ENCODE data around the gene PARP4.
"Not testable (repeated sequence)": the region's sequence is repeated elsewhere in the genome, so short reads cannot be mapped to it uniquely, and the experiment has no call there.

DNA sequence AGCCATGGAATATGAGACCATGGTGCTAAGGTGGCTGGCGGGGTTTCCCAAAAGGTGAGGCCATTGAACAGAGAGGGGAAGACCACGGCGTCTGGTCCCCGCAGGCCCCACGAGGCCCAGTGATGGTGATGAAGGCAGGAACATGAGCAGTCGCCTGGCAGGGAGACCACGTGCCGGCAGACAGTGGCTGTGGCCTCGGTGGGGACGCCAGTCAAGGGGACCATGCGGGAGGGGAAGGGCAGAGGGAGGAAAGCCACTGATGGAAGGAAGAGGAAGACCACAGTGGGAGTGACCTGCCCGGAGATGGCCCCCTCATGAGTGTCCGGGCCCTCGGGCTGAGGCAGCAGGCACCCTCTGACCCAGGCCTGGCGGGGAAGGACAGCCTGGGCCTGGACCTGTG, 127.6 kb downstream of the PARP4 start:
- not testable (repeated sequence) for TF ChIP-seq RAD21 (IDR thresholded peaks at IDR 0.05; ENCODE audit: low read depth); POLR2A (IDR thresholded peaks at IDR 0.05; ENCODE audit: borderline replicate concordance, extremely low read depth, insufficient read depth, insufficient read length); EGR1 (IDR thresholded peaks at IDR 0.05; ENCODE audit: low read depth)
- TF ChIP-seq, protein P1, sequence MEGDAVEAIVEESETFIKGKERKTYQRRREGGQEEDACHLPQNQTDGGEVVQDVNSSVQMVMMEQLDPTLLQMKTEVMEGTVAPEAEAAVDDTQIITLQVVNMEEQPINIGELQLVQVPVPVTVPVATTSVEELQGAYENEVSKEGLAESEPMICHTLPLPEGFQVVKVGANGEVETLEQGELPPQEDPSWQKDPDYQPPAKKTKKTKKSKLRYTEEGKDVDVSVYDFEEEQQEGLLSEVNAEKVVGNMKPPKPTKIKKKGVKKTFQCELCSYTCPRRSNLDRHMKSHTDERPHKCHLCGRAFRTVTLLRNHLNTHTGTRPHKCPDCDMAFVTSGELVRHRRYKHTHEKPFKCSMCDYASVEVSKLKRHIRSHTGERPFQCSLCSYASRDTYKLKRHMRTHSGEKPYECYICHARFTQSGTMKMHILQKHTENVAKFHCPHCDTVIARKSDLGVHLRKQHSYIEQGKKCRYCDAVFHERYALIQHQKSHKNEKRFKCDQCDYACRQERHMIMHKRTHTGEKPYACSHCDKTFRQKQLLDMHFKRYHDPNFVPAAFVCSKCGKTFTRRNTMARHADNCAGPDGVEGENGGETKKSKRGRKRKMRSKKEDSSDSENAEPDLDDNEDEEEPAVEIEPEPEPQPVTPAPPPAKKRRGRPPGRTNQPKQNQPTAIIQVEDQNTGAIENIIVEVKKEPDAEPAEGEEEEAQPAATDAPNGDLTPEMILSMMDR (IDR thresholded peaks at IDR 0.05 in 2 of 3, conservative IDR thresholded peaks at IDR 0.05 in 1 of 3; ENCODE audit: borderline replicate concordance in 1 of 3, insufficient read depth in 1 of 3, low read depth in 2 of 3, low read length in 2 of 3), result not testable (repeated sequence)
- TF ChIP-seq, protein P2, sequence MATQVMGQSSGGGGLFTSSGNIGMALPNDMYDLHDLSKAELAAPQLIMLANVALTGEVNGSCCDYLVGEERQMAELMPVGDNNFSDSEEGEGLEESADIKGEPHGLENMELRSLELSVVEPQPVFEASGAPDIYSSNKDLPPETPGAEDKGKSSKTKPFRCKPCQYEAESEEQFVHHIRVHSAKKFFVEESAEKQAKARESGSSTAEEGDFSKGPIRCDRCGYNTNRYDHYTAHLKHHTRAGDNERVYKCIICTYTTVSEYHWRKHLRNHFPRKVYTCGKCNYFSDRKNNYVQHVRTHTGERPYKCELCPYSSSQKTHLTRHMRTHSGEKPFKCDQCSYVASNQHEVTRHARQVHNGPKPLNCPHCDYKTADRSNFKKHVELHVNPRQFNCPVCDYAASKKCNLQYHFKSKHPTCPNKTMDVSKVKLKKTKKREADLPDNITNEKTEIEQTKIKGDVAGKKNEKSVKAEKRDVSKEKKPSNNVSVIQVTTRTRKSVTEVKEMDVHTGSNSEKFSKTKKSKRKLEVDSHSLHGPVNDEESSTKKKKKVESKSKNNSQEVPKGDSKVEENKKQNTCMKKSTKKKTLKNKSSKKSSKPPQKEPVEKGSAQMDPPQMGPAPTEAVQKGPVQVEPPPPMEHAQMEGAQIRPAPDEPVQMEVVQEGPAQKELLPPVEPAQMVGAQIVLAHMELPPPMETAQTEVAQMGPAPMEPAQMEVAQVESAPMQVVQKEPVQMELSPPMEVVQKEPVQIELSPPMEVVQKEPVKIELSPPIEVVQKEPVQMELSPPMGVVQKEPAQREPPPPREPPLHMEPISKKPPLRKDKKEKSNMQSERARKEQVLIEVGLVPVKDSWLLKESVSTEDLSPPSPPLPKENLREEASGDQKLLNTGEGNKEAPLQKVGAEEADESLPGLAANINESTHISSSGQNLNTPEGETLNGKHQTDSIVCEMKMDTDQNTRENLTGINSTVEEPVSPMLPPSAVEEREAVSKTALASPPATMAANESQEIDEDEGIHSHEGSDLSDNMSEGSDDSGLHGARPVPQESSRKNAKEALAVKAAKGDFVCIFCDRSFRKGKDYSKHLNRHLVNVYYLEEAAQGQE (IDR thresholded peaks at IDR 0.05; ENCODE audit: low read depth), result not testable (repeated sequence)

Measured in HCT116 (cell line).